ENCODE measurements around the gene TENM3.

DNA sequence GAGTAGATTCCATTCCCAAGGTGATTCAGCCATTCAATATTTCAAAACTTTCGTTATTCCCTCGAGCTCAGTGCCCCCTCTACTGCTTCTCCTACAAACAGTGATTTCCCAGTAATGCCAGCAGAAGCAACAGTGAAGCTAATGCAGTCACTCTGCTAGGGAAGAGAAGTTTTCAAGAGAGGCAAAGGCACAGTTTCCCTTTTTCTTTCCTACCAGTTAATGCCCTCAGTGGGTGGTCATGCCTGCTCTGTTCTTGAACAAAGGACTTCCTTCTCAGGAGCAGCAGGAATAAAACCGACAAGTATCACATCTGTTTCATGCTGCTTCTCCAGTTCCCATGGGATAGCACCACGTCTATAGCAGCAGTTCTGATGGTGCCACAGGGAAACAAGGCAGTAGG is 317.2 kb downstream of the TENM3 start:
- TF ChIP-seq, protein P1, sequence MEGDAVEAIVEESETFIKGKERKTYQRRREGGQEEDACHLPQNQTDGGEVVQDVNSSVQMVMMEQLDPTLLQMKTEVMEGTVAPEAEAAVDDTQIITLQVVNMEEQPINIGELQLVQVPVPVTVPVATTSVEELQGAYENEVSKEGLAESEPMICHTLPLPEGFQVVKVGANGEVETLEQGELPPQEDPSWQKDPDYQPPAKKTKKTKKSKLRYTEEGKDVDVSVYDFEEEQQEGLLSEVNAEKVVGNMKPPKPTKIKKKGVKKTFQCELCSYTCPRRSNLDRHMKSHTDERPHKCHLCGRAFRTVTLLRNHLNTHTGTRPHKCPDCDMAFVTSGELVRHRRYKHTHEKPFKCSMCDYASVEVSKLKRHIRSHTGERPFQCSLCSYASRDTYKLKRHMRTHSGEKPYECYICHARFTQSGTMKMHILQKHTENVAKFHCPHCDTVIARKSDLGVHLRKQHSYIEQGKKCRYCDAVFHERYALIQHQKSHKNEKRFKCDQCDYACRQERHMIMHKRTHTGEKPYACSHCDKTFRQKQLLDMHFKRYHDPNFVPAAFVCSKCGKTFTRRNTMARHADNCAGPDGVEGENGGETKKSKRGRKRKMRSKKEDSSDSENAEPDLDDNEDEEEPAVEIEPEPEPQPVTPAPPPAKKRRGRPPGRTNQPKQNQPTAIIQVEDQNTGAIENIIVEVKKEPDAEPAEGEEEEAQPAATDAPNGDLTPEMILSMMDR (IDR thresholded peaks at IDR 0.05; ENCODE audit: insufficient read depth, low read length, poor library complexity, severe bottlenecking): no peak
- TF ChIP-seq EZH2phosphoT487 (conservative IDR thresholded peaks at IDR 0.05; ENCODE audit: low read length): no peak
